Ectodermal cell (in vitro differentiated cells): ENCODE results near the gene AKAP6.

Experiments used
- H3K27ac ChIP-seq: 2 replicates; pipeline ENCODE4 v1.7.0; 2013; ENCODE audit warnings: mild to moderate bottlenecking, low read depth, low read length; ENCODE audit not compliant: insufficient read depth, poor library complexity, severe bottlenecking
- H3K27me3 ChIP-seq: 2 replicates; pipeline ENCODE4 v1.7.0; 2013; ENCODE audit warnings: mild to moderate bottlenecking, low read length; ENCODE audit not compliant: insufficient read depth, control insufficient read depth, poor library complexity, severe bottlenecking
- H3K36me3 ChIP-seq: one replicate; pipeline ENCODE4 v1.7.0; 2013; ENCODE audit warnings: low read length; ENCODE audit not compliant: control insufficient read depth, insufficient read depth
- H3K4me1 ChIP-seq: one replicate; pipeline ENCODE4 v1.7.0; 2013; ENCODE audit warnings: low read length; ENCODE audit not compliant: control insufficient read depth, insufficient read depth
- H3K4me3 ChIP-seq: 2 replicates; pipeline ENCODE4 v1.7.0; 2013; ENCODE audit warnings: low read depth, low read length, control low read depth; ENCODE audit not compliant: insufficient read depth
- H3K9me3 ChIP-seq: 2 replicates; pipeline ENCODE4 v1.7.0; 2013; ENCODE audit warnings: mild to moderate bottlenecking, low read length, moderate library complexity; ENCODE audit not compliant: control insufficient read depth
- WGBS, 2 experiments: methylation state at CpG; one replicate each; pipeline ENCODE4 v1.1.7; 2013; ENCODE audit warnings: missing lambda C conversion rate in 2 of 2; 5-methylcytosine and 5-hydroxymethylcytosine counted together

The AKAP6 gene

DNA sequence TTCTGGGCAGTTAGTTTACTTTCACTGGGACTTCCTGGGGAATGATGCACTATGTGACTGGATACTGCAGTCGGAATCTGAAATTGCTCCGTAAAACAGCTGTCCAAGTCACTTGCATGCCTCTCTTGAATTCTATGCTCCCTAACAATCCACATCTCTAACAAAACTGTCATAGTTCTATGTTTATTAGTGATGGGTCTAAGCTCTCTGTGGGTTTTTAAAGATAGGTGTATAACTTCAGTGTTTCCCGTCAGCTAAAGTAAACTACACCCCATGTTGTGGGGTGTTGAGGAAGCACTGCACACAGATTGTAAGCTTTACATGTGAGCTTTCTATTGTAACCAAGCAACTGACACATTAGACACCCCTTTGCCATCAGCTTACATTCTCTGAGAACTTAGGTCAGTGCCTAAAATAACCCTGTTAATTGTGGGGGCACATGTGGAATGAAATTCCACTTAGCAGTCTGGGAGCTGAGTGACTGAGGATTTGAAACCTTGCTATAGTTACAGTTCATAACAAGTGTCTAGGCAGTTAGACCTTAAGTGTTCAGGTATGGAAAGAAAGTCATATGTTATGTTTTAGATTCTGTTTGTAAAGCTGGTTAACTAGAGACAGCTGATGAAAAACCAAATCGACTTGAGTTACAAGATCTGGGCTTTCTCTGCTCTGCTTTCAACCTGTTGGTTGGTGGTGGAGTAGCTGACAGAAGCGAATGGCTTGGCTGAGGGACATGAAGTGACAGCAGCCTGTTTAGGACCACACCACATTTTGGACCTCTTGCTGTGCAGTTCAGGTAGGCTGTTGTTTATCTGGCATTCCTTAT lies 165.7 kb downstream of the AKAP6 start:
- no peaks in the 10 kb centered on the region for H3K27me3 ChIP-seq
- WGBS, 2 experiments: 88 to 90% methylated on average over 3 to 5 of the region's 5 CpGs
- no peak overlapping the region for H3K4me3 ChIP-seq
- H3K27ac ChIP-seq: no peak overlapping the region
- H3K9me3 ChIP-seq: no peaks in the 10 kb centered on the region
- no peaks in the 10 kb centered on the region for H3K4me1 ChIP-seq
- H3K36me3 ChIP-seq: no peaks in the 10 kb centered on the region

- no peaks in the 10 kb centered on the region for H3K4me1 ChIP-seq
- H3K27me3 ChIP-seq: no peaks in the 10 kb centered on the region
- no peak overlapping the region for H3K27ac ChIP-seq
- H3K36me3 ChIP-seq: no peaks in the 10 kb centered on the region
- H3K9me3 ChIP-seq: no peaks in the 10 kb centered on the region
- no peak overlapping the region for H3K4me3 ChIP-seq
- WGBS, 2 experiments: 90% methylated on average over 4 to 6 of the region's 6 CpGs
Observed at GRCh38 chr14:32495435-32495734, 166.3 kb downstream of the AKAP6 start.

- Histone ChIP-seq H3K27me3 (no peaks in the 10 kb centered on the region), H3K27ac (no peak overlapping the region), H3K4me3 (no peak overlapping the region), H3K4me1 (no peaks in the 10 kb centered on the region), H3K9me3 (no peaks in the 10 kb centered on the region), H3K36me3 (no peaks in the 10 kb centered on the region)
Observed at GRCh38 chr14:32497248-32497647, 168.2 kb downstream of the AKAP6 start.

GRCh38 chr14:32507029-32507984 lies 178.2 kb downstream of the AKAP6 start:
- 91 to 96% methylated on average over 4 of the region's 4 CpGs for WGBS, 2 experiments
- H3K4me3 ChIP-seq: no peak overlapping the region
- H3K27me3 ChIP-seq: no peaks in the 10 kb centered on the region
- H3K9me3 ChIP-seq: no peaks in the 10 kb centered on the region
- no peak overlapping the region for H3K27ac ChIP-seq
- H3K4me1 ChIP-seq: no peaks in the 10 kb centered on the region
- no peaks in the 10 kb centered on the region for H3K36me3 ChIP-seq

GRCh38 chr14:32508281-32508680 lies 179.2 kb downstream of the AKAP6 start:
- 89 to 90% methylated on average over 1 of the region's 2 CpGs for WGBS, 2 experiments
- H3K36me3 ChIP-seq: no peaks in the 10 kb centered on the region
- H3K9me3 ChIP-seq: no peaks in the 10 kb centered on the region
- H3K27ac ChIP-seq: no peak overlapping the region
- no peaks in the 10 kb centered on the region for H3K4me1 ChIP-seq
- no peak overlapping the region for H3K4me3 ChIP-seq
- H3K27me3 ChIP-seq: no peaks in the 10 kb centered on the region

GRCh38 chr14:32509632-32510187 lies 180.6 kb downstream of the AKAP6 start:
- no peaks in the 10 kb centered on the region for H3K4me1 ChIP-seq

DNA sequence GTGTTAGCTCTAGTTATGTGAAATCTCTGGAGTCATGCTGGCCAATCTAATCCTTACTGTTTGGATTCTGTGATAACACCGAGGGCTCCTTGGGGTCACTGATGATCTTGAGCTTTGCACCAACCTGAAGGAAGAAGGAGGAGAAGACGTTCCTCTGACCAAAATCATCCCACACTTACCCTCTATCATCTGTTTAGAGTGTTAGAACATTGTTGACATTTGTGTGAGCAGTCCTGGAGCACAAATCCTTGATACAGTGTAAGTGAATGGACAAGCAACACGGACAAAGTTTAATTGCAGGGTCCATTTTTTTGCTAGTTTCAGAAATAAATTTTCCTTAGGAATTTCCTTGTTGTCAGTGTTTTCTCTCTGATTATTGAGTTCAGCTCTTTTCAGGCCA lies 181.7 kb downstream of the AKAP6 start:
- H3K27me3 ChIP-seq: no peaks in the 10 kb centered on the region
- no peaks in the 10 kb centered on the region for H3K9me3 ChIP-seq
- H3K4me3 ChIP-seq: no peak overlapping the region
- no peaks in the 10 kb centered on the region for H3K4me1 ChIP-seq
- 89 to 95% methylated on average over 2 of the region's 3 CpGs for WGBS, 2 experiments
- no peak overlapping the region for H3K27ac ChIP-seq
- H3K36me3 ChIP-seq: no peaks in the 10 kb centered on the region

More at GRCh38 chr14:32509632-32510187, 180.6 kb downstream of the AKAP6 start:
- Histone ChIP-seq H3K9me3 (no peaks in the 10 kb centered on the region), H3K27me3 (no peaks in the 10 kb centered on the region), H3K36me3 (no peaks in the 10 kb centered on the region), H3K27ac (no peak overlapping the region), H3K4me3 (no peak overlapping the region)
- 93 to 94% methylated on average over 10 of the region's 10 CpGs for WGBS, 2 experiments

DNA sequence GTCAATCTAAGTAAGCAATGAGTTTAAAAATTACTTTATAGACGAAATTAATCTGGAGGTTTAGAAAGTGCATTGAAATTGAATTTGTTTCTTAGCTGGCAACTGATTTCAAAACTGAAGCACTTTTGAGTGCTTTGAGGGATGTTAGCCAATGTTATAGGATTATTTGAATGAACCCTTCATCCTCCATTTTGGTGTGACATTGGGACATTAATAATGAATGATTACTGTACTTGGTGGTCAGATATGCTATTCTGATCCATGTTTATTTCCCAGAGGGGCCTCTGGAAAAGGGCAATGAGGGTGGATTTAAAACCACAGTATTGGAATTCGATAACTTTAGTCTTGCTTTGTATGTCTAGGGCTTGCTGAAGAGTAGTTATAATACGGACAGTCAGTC lies 183.2 kb downstream of the AKAP6 start:
- no peak overlapping the region for H3K4me3 ChIP-seq
- WGBS, 2 experiments: 86 to 92% methylated on average over 3 of the region's 3 CpGs
- H3K36me3 ChIP-seq: no peaks in the 10 kb centered on the region
- H3K27me3 ChIP-seq: no peaks in the 10 kb centered on the region
- no peaks in the 10 kb centered on the region for H3K9me3 ChIP-seq
- no peaks in the 10 kb centered on the region for H3K4me1 ChIP-seq
- H3K27ac ChIP-seq: no peak overlapping the region

- H3K4me3 ChIP-seq: no peak overlapping the region
- H3K4me1 ChIP-seq: no peaks in the 10 kb centered on the region
- H3K36me3 ChIP-seq: no peaks in the 10 kb centered on the region
- H3K27me3 ChIP-seq: no peaks in the 10 kb centered on the region
- no peak overlapping the region for H3K27ac ChIP-seq
- no peaks in the 10 kb centered on the region for H3K9me3 ChIP-seq
Observed at GRCh38 chr14:32512813-32513212, 183.7 kb downstream of the AKAP6 start.

GRCh38 chr14:32513571-32514009 lies 184.5 kb downstream of the AKAP6 start:
- H3K27me3 ChIP-seq: no peaks in the 10 kb centered on the region
- no peak overlapping the region for H3K4me3 ChIP-seq
- H3K36me3 ChIP-seq: no peaks in the 10 kb centered on the region
- no peaks in the 10 kb centered on the region for H3K4me1 ChIP-seq
- H3K9me3 ChIP-seq: no peaks in the 10 kb centered on the region
- no peak overlapping the region for H3K27ac ChIP-seq
- no CpG with 5 or more reads among the region's 1 CpG for WGBS, 2 experiments
